Thoracic aorta (tissue), 2 donors: Measurements from ENCODE around the gene YBEY. TPM values are rescaled to one million over a fixed set of nuclear protein-coding genes. Genes with fewer than 3 reads are reported as not detected.

Experiments
- ATAC-seq: fragments of 150-250 bp; one replicate; pipeline ENCODE4 v1.8.0; 2017; ENCODE audit warnings: low read depth; ENCODE audit not compliant: insufficient number of reproducible peaks, low FRiP score
- DNase-seq: peaks from one replicate; pipeline ENCODE4 v3.0.0-alpha.2; 2020; ENCODE audit warnings: low spot score
- H3K27ac ChIP-seq, 2 donors: fragments of 200-600 bp; sonication (generic); 1 replicate in 1 of 2; 2 replicates in 1 of 2; pipeline ENCODE4 v1.5.1; 2016; ENCODE audit warnings: mild to moderate bottlenecking in 2 of 2, moderate library complexity in 2 of 2
- H3K27me3 ChIP-seq: fragments of 200-600 bp; sonication (generic); replicated peaks from 2 replicates; pipeline ENCODE4 v1.6.0; 2016; ENCODE audit warnings: mild to moderate bottlenecking; ENCODE audit not compliant: insufficient read depth
- H3K36me3 ChIP-seq: fragments of 200-600 bp; sonication (generic); one replicate; pipeline ENCODE4 v1.5.1; 2016
- H3K4me1 ChIP-seq, 2 donors: fragments of 200-600 bp; sonication (generic); 1 replicate in 1 of 2; 2 replicates in 1 of 2; pipeline versions ENCODE4 v1.5.1 to v1.6.0; 2016; ENCODE audit warnings: low read depth in 2 of 2, mild to moderate bottlenecking in 1 of 2; ENCODE audit not compliant: control insufficient read depth in 1 of 2
- H3K4me3 ChIP-seq: fragments of 200-600 bp; sonication (generic); 2 replicates; pipeline ENCODE4 v1.5.1; 2016; ENCODE audit warnings: mild to moderate bottlenecking
- H3K9me3 ChIP-seq: fragments of 200-600 bp; sonication (generic); 2 replicates; pipeline ENCODE4 v1.5.1; 2016
- CTCF ChIP-seq: fragments of 200-600 bp; sonication (generic); IDR thresholded peaks from one replicate; pipeline ENCODE4 v1.5.1; 2019; ENCODE audit warnings: antibody characterized with exemption
- total RNA-seq, 2 donors: library from RNA; depleted of rRNA; stranded (reverse); fragments of >200 nt; gene quantifications; one replicate each; pipeline versions ENCODE4 v1.1.0 to v1.2.3, GENCODE V29; 2016

YBEY gene
- total RNA-seq, 2 donors from 2014 or later: 5.1 to 11.9 TPM

- DNase-seq (no peak), ATAC-seq (no peak)
- H3K27ac ChIP-seq: no peak overlapping the region
- no peaks in the 10 kb centered on the region for H3K27me3 ChIP-seq
- no peaks in the 10 kb centered on the region for H3K9me3 ChIP-seq
- H3K4me1 ChIP-seq: peaks cover 13% of the 10 kb centered on the region in 2 donors
- no peaks in the 10 kb centered on the region for H3K36me3 ChIP-seq
- no peak overlapping the region for H3K4me3 ChIP-seq
- no peak for TF ChIP-seq CTCF
Observed at GRCh38 chr21:46319186-46319585, 33.0 kb downstream of the YBEY start.

GRCh38 chr21:46320331-46320801 is 34.2 kb downstream of the YBEY start:
- Histone ChIP-seq H3K27ac (no peak overlapping the region), H3K9me3 (no peaks in the 10 kb centered on the region), H3K36me3 (no peaks in the 10 kb centered on the region), H3K27me3 (no peaks in the 10 kb centered on the region), H3K4me1 (peaks cover 13 to 19% of the 10 kb centered on the region in 2 donors), H3K4me3 (no peak overlapping the region)
- DNase-seq (no peak), ATAC-seq (no peak)
- TF ChIP-seq CTCF: no peak

- no peaks in the 10 kb centered on the region for H3K9me3 ChIP-seq
- H3K36me3 ChIP-seq: peaks cover 3% of the 10 kb centered on the region
- no peak for TF ChIP-seq CTCF
- peaks cover 13 to 29% of the 10 kb centered on the region in 2 donors for H3K4me1 ChIP-seq
- no peaks in the 10 kb centered on the region for H3K27me3 ChIP-seq
- no peak for DNase-seq
- H3K27ac ChIP-seq: no peak overlapping the region
- ATAC-seq: no peak
- peak overlapping the region; percentile 87 for H3K4me3 ChIP-seq
Observed at GRCh38 chr21:46322351-46323226, 36.4 kb downstream of the YBEY start.

GRCh38 chr21:46323227-46323709 is 37.1 kb downstream of the YBEY start:
- Histone ChIP-seq H3K27ac (no peak overlapping the region), H3K4me3 (peak overlapping the region; percentile 87), H3K27me3 (no peaks in the 10 kb centered on the region), H3K9me3 (no peaks in the 10 kb centered on the region), H3K4me1 (peaks cover 13 to 29% of the 10 kb centered on the region in 2 donors), H3K36me3 (peaks cover 6% of the 10 kb centered on the region)
- ATAC-seq (no peak), DNase-seq (no peak)
- TF ChIP-seq CTCF: no peak

- peak; percentile 88 for DNase-seq
- Histone ChIP-seq H3K9me3 (no peaks in the 10 kb centered on the region), H3K27ac (peak within 1 kb of the TSS; percentile 91 to 95), H3K4me1 (peaks cover 13 to 29% of the 10 kb centered on the region in 2 donors), H3K27me3 (no peaks in the 10 kb centered on the region), H3K36me3 (peaks cover 6% of the 10 kb centered on the region), H3K4me3 (peak within 1 kb of the TSS; percentile 87)
- peak; percentile 88 for ATAC-seq
- no peak for TF ChIP-seq CTCF
Observed at GRCh38 chr21:46323710-46324389, 37.7 kb downstream of the YBEY start, which contains the start of the genes C21orf58 and PCNT. C21orf58 (minus strand) TSS chr21:46323870; CDS start chr21:46322738, 1,132 bp downstream. PCNT (plus strand) TSS chr21:46324156; CDS start chr21:46324229, 73 bp downstream.
